Fibroblast of skin of back (primary cell): Measurements from ENCODE around the gene REEP6. TPM values are rescaled to one million over a fixed set of nuclear protein-coding genes. Genes with fewer than 3 reads are reported as not detected.
A peak's percentile ranks its signal among the peaks of the same experiment; 100 is the strongest.

Source experiments
- DNase-seq: peaks from one replicate; pipeline ENCODE4 v3.0.0-alpha.2; 2013
- polyA plus RNA-seq, 2 experiments: library from polyadenylated mRNA; unstranded; fragments of 120-200 nt; gene quantifications; one replicate each; pipeline ENCODE4 v1.2.1, GENCODE V29; 2013; ENCODE audit not compliant: insufficient read length in 2 of 2

Gene REEP6
- 2.3 TPM for polyA plus RNA-seq (2013, experiment 1 of 2; ENCODE audit: insufficient read length)
- polyA plus RNA-seq (2013, experiment 2 of 2; ENCODE audit: insufficient read length) = 2.6 TPM

DNA sequence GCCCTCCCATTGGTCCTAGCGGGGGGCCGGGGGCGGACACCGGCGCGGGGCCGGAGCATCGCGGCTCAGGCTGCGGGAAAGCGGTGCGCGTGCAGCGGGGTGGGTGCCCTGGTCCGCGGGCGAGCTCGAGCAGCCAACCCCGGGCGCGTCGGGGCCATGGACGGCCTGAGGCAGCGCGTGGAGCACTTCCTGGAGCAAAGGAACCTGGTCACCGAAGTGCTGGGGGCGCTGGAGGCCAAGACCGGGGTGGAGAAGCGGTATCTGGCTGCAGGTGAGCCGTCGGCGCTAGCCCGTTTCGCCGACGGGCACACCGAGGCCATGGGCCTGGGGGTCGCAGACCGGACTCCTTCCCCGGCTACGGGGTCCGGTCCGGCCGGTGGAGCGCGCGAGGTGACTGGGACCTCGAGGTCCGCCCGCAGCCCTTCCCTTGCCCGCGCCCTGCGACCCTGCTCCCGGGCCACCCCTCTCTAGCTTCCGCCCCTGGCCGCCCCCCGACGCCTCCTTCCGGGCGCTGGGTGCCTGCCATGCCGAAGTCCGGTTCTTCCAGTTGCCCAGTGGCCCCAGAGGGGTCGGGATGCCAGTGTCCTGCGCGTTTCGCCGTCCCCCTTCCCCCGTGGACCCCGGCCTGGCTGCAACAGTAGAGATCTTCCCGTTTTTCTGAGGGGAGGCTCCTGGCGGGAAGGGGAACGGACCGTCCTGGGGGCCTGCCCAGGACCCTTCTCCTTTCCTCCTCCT is at the start of gene REEP6:
REEP6 (plus strand) TSS at position 68 of the 735 bp plus-strand sequence; CDS start at position 157, 89 bp downstream.
- no peak for DNase-seq

- no peak for DNase-seq
Measured at GRCh38 chr19:1441677-1442438, 49.1 kb upstream of the REEP6 start.

DNA sequence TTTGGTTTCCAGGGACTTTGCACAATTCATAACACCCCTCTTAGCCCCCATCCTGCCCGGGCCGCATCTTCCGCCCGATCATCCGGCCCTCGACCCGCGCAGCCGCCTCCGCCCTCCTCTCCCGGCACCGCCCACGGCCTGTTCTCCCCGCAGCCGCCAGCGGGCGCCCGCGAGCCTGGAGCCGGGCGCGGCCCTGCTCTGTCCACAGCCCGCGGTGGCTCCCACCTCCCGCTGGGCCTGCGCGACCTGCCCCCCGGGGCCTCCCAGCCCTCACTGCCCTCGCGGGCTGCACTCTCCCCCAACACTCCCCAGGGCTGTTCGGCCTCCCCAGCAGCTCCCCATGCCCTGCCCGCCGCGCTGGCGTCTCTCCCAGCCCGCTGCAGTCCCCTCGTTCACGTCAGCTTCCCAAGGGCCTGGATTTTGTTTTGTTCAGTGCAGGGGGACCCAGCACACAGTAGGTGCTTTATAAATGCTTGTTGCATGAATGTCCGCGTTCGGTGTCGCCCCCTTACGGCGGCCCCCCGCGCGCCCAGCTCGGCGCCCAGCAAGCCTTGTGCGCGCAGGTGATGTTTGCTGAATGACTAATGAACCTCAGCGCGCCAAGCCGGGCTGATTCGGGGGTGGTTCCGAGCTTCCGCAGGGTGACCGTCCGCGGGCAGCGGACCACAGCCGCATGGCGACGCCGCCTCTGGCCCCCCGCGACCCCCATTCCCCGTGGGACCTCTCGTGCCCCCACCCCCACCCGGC is 45.6 kb upstream of the REEP6 start:
- peak; percentile 57 for DNase-seq

- no peak for DNase-seq
Measured at GRCh38 chr19:1445932-1446712, 44.9 kb upstream of the REEP6 start.

- DNase-seq = no peak
Measured at GRCh38 chr19:1446713-1447481, 44.1 kb upstream of the REEP6 start.

- DNase-seq = no peak
Measured at GRCh38 chr19:1447504-1447903, 43.5 kb upstream of the REEP6 start.

GRCh38 chr19:1447944-1448343 is 43.0 kb upstream of the REEP6 start:
- DNase-seq = no peak

GRCh38 chr19:1449467-1450442 is 41.2 kb upstream of the REEP6 start, which contains the start of gene APC2:
APC2 (plus strand) TSS chr19:1450121; CDS start chr19:1453002, 2,881 bp downstream.
- peak; percentile 64 for DNase-seq

- DNase-seq = no peak
Measured at GRCh38 chr19:1450735-1451731, 39.9 kb upstream of the REEP6 start.

DNA sequence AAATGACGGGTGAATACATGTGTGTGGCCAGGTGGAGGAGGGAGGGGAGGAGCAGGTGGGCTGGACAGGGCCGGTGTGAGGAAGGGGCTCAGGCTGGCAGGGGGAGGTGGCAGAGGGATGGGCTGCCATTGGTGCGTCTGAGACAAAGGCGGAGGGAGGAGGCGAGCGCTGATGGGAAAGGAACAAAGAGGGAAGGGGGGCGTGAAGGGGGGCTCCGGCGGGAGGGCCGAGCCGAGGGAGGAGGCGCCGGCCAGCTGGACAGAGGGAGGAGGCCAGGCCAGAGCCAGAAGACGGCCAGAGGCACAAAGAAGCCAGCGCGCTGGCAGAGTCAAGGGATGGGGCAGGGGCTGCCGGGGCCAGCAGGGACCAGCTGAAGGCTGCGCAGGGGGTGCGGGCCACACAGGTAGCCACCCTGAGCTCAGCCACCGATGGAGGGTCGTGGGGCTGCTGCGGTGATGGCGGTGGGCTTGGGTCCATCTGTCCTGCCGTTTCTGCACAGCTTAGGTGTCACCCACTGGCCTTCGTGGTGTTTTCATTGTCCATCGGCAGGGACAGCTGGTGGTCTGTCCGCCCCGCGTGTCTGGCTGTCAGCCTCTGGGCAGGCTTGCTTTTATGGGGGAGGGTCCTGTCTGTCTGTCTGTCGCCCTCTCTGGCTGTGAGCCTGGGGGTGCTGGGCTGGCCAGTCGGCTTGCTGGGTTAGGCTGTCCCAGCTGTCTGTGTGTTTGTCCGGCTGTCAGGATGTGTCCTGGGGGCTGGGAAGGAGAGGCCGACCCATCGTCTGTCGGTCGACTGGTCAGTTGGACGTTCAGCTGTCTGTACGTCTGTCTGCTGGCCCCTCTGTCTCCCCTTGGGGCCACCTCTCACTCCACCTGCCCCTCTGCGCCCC is 38.8 kb upstream of the REEP6 start:
- DNase-seq = no peak

- DNase-seq = no peak
Measured at GRCh38 chr19:1452802-1453524, 38.0 kb upstream of the REEP6 start.

DNA sequence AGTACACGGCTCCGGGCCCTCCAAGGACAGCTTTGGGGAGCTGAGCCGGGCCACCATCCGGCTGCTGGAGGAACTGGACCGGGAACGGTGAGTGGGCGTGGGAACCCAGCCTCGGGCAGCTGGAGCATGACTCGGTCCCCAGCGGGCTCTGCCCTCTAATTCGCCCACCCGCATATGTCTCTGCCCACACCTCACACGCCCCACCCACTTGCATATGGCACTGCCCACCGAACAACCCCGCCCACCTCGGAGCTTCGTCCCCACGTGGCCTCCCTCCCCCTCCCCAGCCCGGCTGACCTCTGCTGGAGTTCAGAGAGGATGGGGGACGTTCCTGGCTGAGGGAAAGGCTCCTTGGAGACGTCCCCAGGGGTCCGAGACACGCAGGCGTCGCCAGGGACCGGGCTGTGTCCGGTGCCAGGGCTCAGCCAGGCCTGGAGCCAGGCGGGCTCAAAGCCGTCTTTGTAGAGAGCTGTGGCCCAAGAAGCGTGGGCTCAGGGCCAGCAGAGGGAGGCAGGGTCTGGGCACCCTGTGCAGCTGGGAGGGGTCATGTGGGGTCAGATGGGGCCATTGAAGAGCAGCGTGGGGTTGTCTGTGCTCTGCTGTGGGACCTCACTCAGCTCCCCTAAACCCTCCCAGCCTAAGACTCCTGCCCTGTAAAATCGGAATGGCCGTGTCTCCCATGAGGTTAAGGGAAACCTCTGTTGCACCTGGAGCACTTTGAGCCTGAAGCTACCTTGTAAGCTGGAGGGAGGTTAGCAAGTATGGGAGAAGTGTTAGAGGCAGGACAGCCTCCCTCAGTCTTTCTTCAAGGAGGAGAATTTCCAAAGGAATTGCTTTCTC is 37.2 kb upstream of the REEP6 start:
- DNase-seq = no peak

DNA sequence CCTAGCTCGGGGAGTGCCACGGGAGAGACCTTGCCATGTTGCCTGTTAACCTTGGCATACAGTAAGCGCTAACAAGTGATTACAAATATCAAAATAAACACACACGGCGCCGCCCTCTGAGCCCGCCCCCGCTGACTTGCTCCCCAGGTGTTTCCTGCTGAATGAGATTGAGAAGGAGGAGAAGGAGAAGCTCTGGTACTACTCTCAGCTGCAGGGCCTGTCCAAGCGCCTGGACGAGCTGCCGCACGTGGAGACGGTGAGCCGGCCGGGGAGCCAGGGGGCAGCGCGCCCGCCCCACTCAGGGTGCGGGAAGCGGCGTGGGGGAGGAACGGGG is 36.0 kb upstream of the REEP6 start:
- DNase-seq = no peak

- DNase-seq = peak; percentile 43
Measured at GRCh38 chr19:1455336-1456120, 35.5 kb upstream of the REEP6 start.
